Body of pancreas (tissue), 4 donors: ENCODE data around the gene ANO2. TPM values are rescaled to one million over a fixed set of nuclear protein-coding genes. Genes with fewer than 3 reads are reported as not detected.
A peak's percentile ranks its signal among the peaks of the same experiment; 100 is the strongest.

ENCODE experiments used
- ATAC-seq: fragments of 150-250 bp; one replicate; pipeline ENCODE4 v1.9.1; 2016
- DNase-seq, 4 donors: peaks; one replicate each; pipeline ENCODE4 v3.0.0-alpha.2; 2019
- H3K27ac ChIP-seq, 4 donors: fragments of 200-600 bp; sonication (generic); 1 replicate in 3 of 4; 2 replicates in 1 of 4; pipeline versions ENCODE4 v1.5.1 to v1.6.1; 2016 to 2019; ENCODE audit warnings: mild to moderate bottlenecking in 1 of 4, mixed read lengths in 1 of 4, moderate library complexity in 1 of 4
- H3K27me3 ChIP-seq, 2 donors: fragments of 200-600 bp; sonication (generic); one replicate each; pipeline ENCODE4 v1.6.0; 2016; ENCODE audit warnings: mild to moderate bottlenecking in 1 of 2
- H3K36me3 ChIP-seq, 2 donors: fragments of 200-600 bp; sonication (generic); replicated peaks in 1 of 2; 2 replicates each; pipeline ENCODE4 v1.5.1; 2016; ENCODE audit warnings: low read depth in 2 of 2; ENCODE audit not compliant: insufficient read depth in 1 of 2
- H3K4me1 ChIP-seq: fragments of 200-600 bp; sonication (generic); one replicate; pipeline ENCODE4 v1.6.0; 2016
- H3K4me3 ChIP-seq, 2 donors: fragments of 200-600 bp; sonication (generic); 1 replicate in 1 of 2; 2 replicates in 1 of 2; pipeline ENCODE4 v1.5.1; 2016 to 2019
- H3K9me3 ChIP-seq, 3 donors: fragments of 200-600 bp; sonication (generic); 1 replicate in 2 of 3; 2 replicates in 1 of 3; pipeline ENCODE4 v1.5.1; 2016
- CTCF ChIP-seq, 7 experiments: fragments of 450-650 bp in 4 of 7; fragments of 200-600 bp in 3 of 7; sonication (generic) in 3 of 7; IDR thresholded peaks; one replicate each; pipeline ENCODE4 v1.5.1; 2016 to 2019; ENCODE audit warnings: antibody characterized with exemption in 7 of 7
- POLR2A ChIP-seq, 3 donors: fragments of 450-650 bp; IDR thresholded peaks; one replicate each; pipeline ENCODE4 v1.6.1; 2016; ENCODE audit warnings: antibody characterized with exemption in 3 of 3, mild to moderate bottlenecking in 2 of 3
- WGBS, 2 donors: methylation state at CpG; one replicate each; pipeline ENCODE4 v1.1.5; 2017; 5-methylcytosine and 5-hydroxymethylcytosine counted together
- intact Hi-C: fragments of 100-400 bp; cut with DNase I; formaldehyde crosslinking; loops from one replicate; pipeline ENCODE4 v1.15.1; 2023
- total RNA-seq, 2 donors: library from RNA; depleted of rRNA; stranded (reverse); fragments of >200 nt; gene quantifications; one replicate each; pipeline ENCODE4 v1.1.0, GENCODE V29; 2016

Gene ANO2
- total RNA-seq, 2 donors from 2014 or later, result 2.1 to 4.3 TPM

DNA sequence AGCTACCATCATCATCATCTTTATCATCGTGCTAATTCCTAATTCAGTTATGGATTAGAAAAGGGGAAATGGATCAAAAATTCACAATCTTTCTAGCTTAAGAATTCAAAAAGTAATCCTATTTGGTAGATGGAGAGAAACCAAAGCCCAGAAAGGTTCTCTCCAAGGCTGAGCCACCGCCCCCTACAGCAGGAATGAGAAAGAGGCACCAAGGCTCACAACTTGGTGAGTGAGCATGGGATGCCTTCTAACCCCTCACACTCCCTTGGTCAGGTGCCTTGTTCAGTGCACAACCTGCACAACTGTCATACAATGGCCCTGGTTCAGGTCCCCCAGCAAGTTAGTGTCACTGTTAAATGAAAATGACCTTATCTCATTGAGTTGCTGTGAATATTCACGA lies 171.5 kb downstream of the ANO2 start:
- intact Hi-C loops, result no loop called here
- no peak overlapping the region for H3K27ac ChIP-seq
- no peaks in the 10 kb centered on the region for H3K27me3 ChIP-seq
- DNase-seq (no peak), ATAC-seq (no peak)
- no peak overlapping the region for H3K4me3 ChIP-seq
- no peaks in the 10 kb centered on the region for H3K9me3 ChIP-seq
- H3K4me1 ChIP-seq, result peaks cover 7% of the 10 kb centered on the region
- WGBS, 2 donors, result 72 to 82% methylated on average over 3 of the region's 3 CpGs
- TF ChIP-seq CTCF (IDR thresholded peaks at IDR 0.05), result no peak
- no peak for TF ChIP-seq POLR2A (IDR thresholded peaks at IDR 0.05)
- H3K36me3 ChIP-seq, result no peaks in the 10 kb centered on the region

- H3K4me1 ChIP-seq, result peaks cover 17% of the 10 kb centered on the region
- no peaks in the 10 kb centered on the region for H3K36me3 ChIP-seq
- no peaks in the 10 kb centered on the region for H3K9me3 ChIP-seq
- no peak for DNase-seq
- TF ChIP-seq POLR2A (IDR thresholded peaks at IDR 0.05) (no peak), CTCF (IDR thresholded peaks at IDR 0.05) (no peak)
- no peaks in the 10 kb centered on the region for H3K27me3 ChIP-seq
- no peak overlapping the region for H3K4me3 ChIP-seq
- WGBS, 2 donors, result 59 to 68% methylated on average over 1 of the region's 1 CpG
- ATAC-seq, result no peak
- no peak overlapping the region for H3K27ac ChIP-seq
- intact Hi-C loops, result no loop called here
Observed at GRCh38 chr12:5771756-5772155, 173.3 kb downstream of the ANO2 start.

GRCh38 chr12:5770727-5771126 lies 174.3 kb downstream of the ANO2 start:
- no peak overlapping the region for H3K4me3 ChIP-seq
- H3K27ac ChIP-seq, result no peak overlapping the region
- whole genome bisulfite sequencing, 2 donors, result 95 to 96% methylated on average over 1 of the region's 1 CpG
- intact Hi-C loops, result no loop called here
- H3K36me3 ChIP-seq, result no peaks in the 10 kb centered on the region
- no peak for ATAC-seq
- DNase-seq, result no peak
- peaks cover 17% of the 10 kb centered on the region for H3K4me1 ChIP-seq
- H3K9me3 ChIP-seq, result no peaks in the 10 kb centered on the region
- no peaks in the 10 kb centered on the region for H3K27me3 ChIP-seq
- TF ChIP-seq CTCF (IDR thresholded peaks at IDR 0.05), result no peak
- no peak for TF ChIP-seq POLR2A (IDR thresholded peaks at IDR 0.05)

DNA sequence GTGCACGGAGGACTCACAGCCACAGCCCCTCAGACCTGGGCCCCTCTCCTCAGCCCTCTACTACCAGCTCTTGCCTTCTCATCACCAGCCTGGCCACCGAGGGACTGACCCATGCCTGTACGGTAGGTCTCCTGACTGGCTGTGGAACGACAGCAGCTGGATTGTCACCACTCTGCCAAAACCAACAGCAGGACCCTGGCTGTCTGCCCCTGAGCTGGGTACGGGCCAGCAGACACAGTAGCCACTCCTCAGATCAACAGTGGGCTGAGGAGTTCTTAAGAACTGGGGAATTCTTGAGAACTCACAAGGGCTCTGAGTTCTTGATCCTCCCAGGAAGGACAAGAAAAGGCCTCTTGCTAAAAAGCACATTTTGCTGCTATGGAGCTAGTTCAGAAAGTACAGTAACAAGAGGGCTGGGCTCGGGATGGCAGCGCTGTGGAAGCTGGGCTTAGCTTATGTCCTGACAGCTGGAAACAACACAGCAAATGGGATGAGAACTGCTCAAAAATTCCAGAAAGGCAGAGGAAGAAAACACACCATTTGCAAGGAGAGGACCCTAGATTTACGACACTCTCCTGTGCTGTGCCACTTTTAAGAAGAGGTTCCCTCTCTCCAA lies 176.4 kb downstream of the ANO2 start:
- Histone ChIP-seq H3K27me3 (no peaks in the 10 kb centered on the region), H3K4me1 (peaks cover 17% of the 10 kb centered on the region), H3K27ac (peak overlapping the region in 2 of 4 donors; percentile 15 to 44), H3K36me3 (no peaks in the 10 kb centered on the region), H3K9me3 (no peaks in the 10 kb centered on the region), H3K4me3 (no peak overlapping the region)
- WGBS, 2 donors, result 47 to 52% methylated on average over 6 to 8 of the region's 8 CpGs
- ATAC-seq (peak; percentile 92), DNase-seq (peak; percentile 82 to 94 (median 88))
- intact Hi-C loops, result no loop called here
- TF ChIP-seq CTCF (IDR thresholded peaks at IDR 0.05), result no peak
- no peak for TF ChIP-seq POLR2A (IDR thresholded peaks at IDR 0.05)

DNA sequence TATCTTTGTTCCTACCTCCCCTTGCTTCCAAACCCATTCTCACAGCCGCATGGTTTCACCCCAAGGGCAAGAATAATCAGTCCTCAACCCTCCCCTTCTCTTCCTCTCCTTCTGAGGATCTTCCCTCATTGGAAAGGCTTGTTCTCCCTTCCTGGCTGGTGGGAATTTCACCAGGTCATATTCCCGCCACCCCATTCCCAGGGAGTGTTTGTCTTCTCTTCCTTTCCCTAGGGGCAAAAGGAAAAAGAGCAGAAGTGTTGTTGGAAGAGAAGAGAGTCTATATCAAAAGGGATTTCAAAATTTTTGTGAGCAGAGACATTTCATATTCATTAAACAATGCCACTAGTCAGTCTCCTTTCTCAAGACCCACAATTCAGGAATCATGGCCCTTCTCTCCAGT lies 176.9 kb downstream of the ANO2 start:
- TF ChIP-seq POLR2A (IDR thresholded peaks at IDR 0.05) (no peak), CTCF (IDR thresholded peaks at IDR 0.05) (no peak)
- 17 to 34% methylated on average over 2 of the region's 2 CpGs for WGBS, 2 donors
- intact Hi-C loops, result no loop called here
- DNase-seq (no peak), ATAC-seq (no peak)
- no peaks in the 10 kb centered on the region for H3K27me3 ChIP-seq
- H3K9me3 ChIP-seq, result no peaks in the 10 kb centered on the region
- H3K27ac ChIP-seq, result peak overlapping the region in 2 of 4 donors; percentile 15 to 44
- no peaks in the 10 kb centered on the region for H3K36me3 ChIP-seq
- H3K4me1 ChIP-seq, result peaks cover 17% of the 10 kb centered on the region
- no peak overlapping the region for H3K4me3 ChIP-seq
